Progenitor cell of endocrine pancreas (in vitro differentiated cells): ENCODE measurements around the gene LCN15. TPM values are rescaled to one million over a fixed set of nuclear protein-coding genes. Genes with fewer than 3 reads are reported as not detected.
"Not testable (repeated sequence)": the region's sequence is repeated elsewhere in the genome, so short reads cannot be mapped to it uniquely, and the experiment has no call there.

Source experiments
- DNase-seq: peaks from one replicate; pipeline ENCODE4 v3.0.0; 2021; ENCODE audit warnings: low spot score; ENCODE audit not compliant: unreplicated experiment
- H3K27ac Mint-ChIP-seq: 2 replicates; pipeline ENCODE4 v1.8.0; 2021; ENCODE audit warnings: mild to moderate bottlenecking, moderate library complexity, mixed read lengths
- H3K27me3 Mint-ChIP-seq: 2 replicates; pipeline ENCODE4 v1.8.0; 2021; ENCODE audit warnings: mixed read lengths
- H3K36me3 Mint-ChIP-seq: 2 replicates; pipeline ENCODE4 v1.8.0; 2022; ENCODE audit warnings: mixed read lengths; ENCODE audit not compliant: insufficient read depth
- H3K4me1 Mint-ChIP-seq: 2 replicates; pipeline ENCODE4 v1.8.0; 2021; ENCODE audit warnings: low read depth, mixed read lengths
- H3K4me3 Mint-ChIP-seq: 2 replicates; pipeline ENCODE4 v1.8.0; 2021; ENCODE audit warnings: low read depth, mild to moderate bottlenecking, moderate library complexity, mixed read lengths
- H3K9me3 Mint-ChIP-seq: 2 replicates; pipeline ENCODE4 v1.8.0; 2021; ENCODE audit warnings: low read depth, mixed read lengths
- total RNA-seq: library from RNA; stranded (reverse); gene quantifications from 2 replicates; pipeline ENCODE4 v1.2.1, GENCODE V29; 2021
- TF ChIP-seq, protein P1 (sequence below): fragments of 200-600 bp; sonication (generic); IDR thresholded peaks from one replicate; pipeline ENCODE4 v1.5.0; 2021; ENCODE audit warnings: antibody characterized with exemption, mild to moderate bottlenecking; ENCODE audit not compliant: unreplicated experiment

The LCN15 gene
- total RNA-seq, 1 donor from 2014 or later: not detected

DNA sequence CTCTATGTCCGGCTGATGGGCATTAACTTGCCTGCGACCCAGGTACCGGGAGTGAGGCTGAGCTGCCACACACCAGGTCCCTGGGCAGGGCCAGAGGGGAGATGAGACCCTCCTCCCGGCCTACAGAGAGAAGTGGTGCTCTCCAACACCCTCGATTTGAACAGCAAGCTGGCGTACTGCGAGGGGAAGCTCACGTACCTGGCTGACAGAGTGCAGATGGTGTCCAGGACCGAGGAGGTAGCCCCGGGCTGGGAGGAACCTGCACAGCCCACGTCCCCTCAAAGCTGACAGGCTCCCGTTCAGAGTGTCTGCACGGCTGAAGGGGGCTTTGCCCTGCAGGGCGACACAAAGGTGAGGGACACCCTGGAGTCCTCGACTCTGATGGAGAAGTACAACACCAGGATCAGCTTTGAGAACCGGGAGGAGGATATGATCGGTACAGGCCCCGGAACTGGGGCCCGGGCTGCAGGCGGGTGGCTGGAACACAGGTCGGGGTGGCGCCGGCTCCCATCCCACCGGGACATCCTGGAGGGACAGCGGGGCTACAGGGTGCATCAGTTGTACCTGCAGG is 42.4 kb upstream of the LCN15 start:
- peak overlapping the region; percentile 84 for H3K4me3 Mint-ChIP-seq
- peaks cover 24% of the 10 kb centered on the region for H3K4me1 Mint-ChIP-seq
- H3K27ac Mint-ChIP-seq: no peak overlapping the region
- H3K27me3 Mint-ChIP-seq: no peaks in the 10 kb centered on the region
- no peaks in the 10 kb centered on the region for H3K9me3 Mint-ChIP-seq
- TF ChIP-seq, protein P1, sequence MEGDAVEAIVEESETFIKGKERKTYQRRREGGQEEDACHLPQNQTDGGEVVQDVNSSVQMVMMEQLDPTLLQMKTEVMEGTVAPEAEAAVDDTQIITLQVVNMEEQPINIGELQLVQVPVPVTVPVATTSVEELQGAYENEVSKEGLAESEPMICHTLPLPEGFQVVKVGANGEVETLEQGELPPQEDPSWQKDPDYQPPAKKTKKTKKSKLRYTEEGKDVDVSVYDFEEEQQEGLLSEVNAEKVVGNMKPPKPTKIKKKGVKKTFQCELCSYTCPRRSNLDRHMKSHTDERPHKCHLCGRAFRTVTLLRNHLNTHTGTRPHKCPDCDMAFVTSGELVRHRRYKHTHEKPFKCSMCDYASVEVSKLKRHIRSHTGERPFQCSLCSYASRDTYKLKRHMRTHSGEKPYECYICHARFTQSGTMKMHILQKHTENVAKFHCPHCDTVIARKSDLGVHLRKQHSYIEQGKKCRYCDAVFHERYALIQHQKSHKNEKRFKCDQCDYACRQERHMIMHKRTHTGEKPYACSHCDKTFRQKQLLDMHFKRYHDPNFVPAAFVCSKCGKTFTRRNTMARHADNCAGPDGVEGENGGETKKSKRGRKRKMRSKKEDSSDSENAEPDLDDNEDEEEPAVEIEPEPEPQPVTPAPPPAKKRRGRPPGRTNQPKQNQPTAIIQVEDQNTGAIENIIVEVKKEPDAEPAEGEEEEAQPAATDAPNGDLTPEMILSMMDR: no peak
- H3K36me3 Mint-ChIP-seq: peaks cover 7% of the 10 kb centered on the region
- no peak for DNase-seq

DNA sequence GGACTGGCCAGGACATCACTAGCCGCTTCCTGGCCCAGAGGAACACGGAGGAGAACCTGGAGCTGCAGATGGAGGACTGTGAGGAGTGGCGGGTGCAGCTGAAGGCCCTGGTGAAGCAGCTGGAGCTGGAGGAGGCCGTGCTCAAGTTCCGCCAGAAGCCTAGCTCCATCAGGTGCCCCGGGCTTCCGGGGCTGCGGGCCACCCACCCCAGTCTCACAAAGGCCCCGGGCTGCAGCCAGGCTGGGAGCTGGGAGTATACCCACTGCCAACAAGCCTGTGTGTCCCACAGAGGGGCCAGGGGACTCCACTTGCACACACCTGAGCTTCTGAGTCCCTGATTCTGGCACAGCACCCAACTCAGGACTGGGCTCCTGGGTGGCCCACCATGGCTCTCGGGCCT is 41.7 kb upstream of the LCN15 start:
- TF ChIP-seq, protein P1: no peak
- H3K27ac Mint-ChIP-seq: no peak overlapping the region
- H3K36me3 Mint-ChIP-seq: peaks cover 6% of the 10 kb centered on the region
- no peaks in the 10 kb centered on the region for H3K9me3 Mint-ChIP-seq
- H3K27me3 Mint-ChIP-seq: no peaks in the 10 kb centered on the region
- H3K4me1 Mint-ChIP-seq: peaks cover 24% of the 10 kb centered on the region
- DNase-seq: no peak
- H3K4me3 Mint-ChIP-seq: peak overlapping the region; percentile 84

DNA sequence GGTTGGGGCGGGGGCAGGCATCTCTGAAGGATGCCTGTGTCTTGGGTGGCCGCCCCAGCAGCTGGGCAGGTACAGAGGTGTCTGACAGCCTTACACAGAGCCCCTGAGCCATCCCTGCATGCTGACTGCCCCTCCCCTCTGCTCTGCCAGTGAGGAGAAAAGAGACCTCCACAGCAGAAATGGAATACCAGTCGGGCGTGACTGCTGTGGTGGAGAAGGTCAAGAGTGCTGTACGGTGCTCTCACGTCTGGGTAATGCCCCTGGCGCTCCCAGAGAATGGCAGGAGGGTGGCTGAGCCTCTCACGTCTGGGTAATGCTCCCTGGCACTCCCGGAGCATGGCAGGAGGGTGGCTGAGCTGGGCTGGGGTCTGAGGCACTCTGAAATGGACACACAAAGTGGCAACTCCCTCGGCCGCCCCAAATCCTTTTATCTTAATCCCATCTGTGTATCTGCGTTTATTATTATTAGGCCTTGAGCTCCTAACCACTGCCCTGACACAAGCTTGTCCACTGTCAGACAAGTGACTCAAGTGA is 41.0 kb upstream of the LCN15 start:
- Mint-ChIP-seq H3K9me3 (no peaks in the 10 kb centered on the region), H3K27me3 (no peaks in the 10 kb centered on the region), H3K27ac (no peak overlapping the region), H3K36me3 (peaks cover 4% of the 10 kb centered on the region), H3K4me1 (peaks cover 22% of the 10 kb centered on the region), H3K4me3 (no peak overlapping the region)
- TF ChIP-seq, protein P1: no peak
- no peak for DNase-seq

DNA sequence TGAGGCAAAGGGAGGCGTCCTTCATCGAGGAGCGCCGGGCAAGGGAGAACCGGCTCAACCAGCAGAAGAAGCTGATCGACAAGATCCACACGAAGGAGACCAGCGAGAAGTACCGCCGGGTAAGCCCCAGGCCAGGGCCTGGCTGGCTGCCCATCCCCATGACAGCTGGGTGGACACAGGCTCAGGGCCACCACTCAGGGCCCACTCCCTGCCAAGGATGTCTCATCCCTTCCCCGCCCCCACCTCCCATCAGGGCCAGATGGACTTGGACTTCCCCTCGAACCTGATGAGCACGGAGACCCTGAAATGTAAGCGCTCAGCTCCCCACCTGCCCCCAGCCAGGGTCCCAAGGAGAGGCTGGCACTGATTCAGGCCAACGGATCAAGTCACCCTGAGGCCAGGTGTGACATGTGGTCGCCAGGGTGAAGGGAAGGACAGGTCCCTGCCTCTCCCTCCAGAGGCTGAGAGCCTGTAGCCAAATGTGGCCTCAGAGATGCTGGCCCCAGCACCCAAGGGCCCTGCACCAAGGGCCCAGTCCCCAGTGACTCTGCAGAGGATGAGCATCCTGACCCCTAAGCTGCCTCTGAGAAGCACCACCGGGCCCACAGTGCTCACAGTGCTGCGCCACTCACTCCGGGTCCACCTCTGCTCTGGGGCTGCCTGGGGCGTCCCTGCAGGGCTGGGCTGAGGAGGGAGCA is 40.3 kb upstream of the LCN15 start:
- DNase-seq: no peak
- Mint-ChIP-seq H3K36me3 (no peaks in the 10 kb centered on the region), H3K27ac (no peak overlapping the region), H3K4me1 (peaks cover 18% of the 10 kb centered on the region), H3K27me3 (no peaks in the 10 kb centered on the region), H3K4me3 (no peak overlapping the region), H3K9me3 (no peaks in the 10 kb centered on the region)
- TF ChIP-seq, protein P1: no peak

DNA sequence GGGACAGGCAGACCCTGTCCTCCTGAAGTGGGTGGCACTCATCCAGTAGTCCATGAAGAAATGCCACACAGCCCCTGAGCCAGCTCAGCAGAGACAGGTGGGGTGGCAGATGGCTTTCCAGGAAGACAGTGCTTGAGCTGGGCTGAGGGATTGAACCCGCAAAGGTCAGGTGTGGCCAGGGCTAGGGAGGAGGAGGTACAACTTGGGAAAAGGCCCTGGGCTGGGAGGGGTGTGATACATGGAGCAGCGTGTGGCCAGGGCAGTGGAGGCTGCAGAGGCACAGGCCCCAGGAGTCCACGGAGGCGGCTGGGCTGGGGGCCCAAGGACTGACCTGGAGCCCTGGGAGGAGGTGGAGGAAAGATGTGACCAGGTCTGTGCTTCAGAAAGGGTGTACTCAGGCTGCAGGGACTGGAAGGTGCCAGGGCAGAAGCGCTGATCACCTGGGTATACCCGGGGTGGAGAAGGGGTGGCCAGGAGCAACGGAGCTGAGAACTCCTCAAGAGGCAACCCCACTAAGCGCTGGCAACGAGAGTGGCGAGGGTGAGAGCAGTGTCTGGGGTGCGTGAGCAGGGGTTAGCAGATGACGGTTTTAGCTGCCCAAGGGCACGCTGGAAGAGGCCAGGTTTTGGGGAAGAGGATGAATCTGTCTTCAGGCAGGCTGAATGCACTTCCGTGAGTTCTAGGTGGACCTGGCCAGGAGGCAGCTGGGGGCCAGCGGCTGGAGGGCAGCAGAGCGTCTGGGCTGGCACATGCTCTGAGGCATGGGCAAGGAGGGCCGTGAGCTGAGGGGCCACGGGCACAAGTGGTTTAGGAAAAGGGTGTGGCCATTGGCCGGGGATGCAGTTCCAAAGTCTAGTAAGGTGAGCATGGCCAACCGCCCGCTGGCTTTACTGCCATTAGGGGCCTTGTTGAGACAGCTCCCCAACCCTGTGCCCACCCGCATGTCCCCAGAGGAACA is 39.5 kb upstream of the LCN15 start:
- Mint-ChIP-seq H3K36me3 (no peaks in the 10 kb centered on the region), H3K4me1 (peaks cover 12% of the 10 kb centered on the region), H3K4me3 (no peak overlapping the region), H3K27me3 (no peaks in the 10 kb centered on the region), H3K27ac (peak overlapping the region; percentile 81), H3K9me3 (no peaks in the 10 kb centered on the region)
- DNase-seq: no peak
- TF ChIP-seq, protein P1: no peak

DNA sequence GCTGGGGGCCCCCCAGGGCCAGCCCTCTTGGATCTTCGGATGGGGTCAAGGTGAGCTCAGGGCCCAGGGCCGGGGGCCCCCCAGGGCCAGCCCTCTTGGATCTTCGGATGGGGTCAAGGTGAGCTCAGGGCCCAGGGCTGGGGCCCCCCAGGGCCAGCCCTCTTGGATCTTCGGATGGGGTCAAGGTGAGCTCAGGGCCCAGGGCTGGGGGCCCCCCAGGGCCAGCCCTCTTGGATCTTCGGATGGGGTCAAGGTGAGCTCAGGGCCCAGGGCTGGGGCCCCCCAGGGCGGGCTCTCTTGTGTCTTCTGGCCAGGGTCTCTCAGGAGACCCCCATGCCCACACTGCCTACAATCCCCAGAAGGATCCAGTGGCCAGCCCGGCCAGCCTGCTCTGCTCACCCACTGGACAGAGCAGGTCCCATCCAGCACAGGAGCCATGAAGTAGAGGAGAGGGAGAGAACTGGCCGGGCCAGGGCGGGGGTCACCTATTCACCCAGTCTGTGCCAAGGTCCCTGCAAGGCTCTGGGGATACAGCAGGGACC is 38.8 kb upstream of the LCN15 start:
- DNase-seq, H3K9me3 Mint-ChIP-seq: not testable (repeated sequence)
- H3K4me1 Mint-ChIP-seq: peaks cover 11% of the 10 kb centered on the region

More for the DNA sequence above, 38.8 kb upstream of the LCN15 start:
- not testable (repeated sequence) for H3K36me3 Mint-ChIP-seq, H3K27me3 Mint-ChIP-seq, H3K4me3 Mint-ChIP-seq
- H3K27ac Mint-ChIP-seq: peak overlapping the region; percentile 81
